Activated naive CD8-positive, alpha-beta T cell treated with anti-CD3 and anti-CD28 coated beads, Interleukin-2, amount 10 ng/mL, durations not matched to agents 7 days and 5 days (primary cell): ENCODE measurements around the gene PRMT1. TPM values are rescaled to one million over a fixed set of nuclear protein-coding genes. Genes with fewer than 3 reads are reported as not detected.

Source experiments
- ATAC-seq: fragments of 150-1000 bp; cut with Tn5 transposase; one replicate; pipeline ENCODE4 v1.10.0; 2021; ENCODE audit warnings: low read depth, moderate library complexity
- POLR2A ChIA-PET: fragments of 350-600 bp; sonication (Branson Sonifier 250); formaldehyde crosslinking; loops from one replicate; lab custom pipeline; 2021; ENCODE audit warnings: antibody characterized with exemption; lab: Charles Lee
- DNase-seq: peaks from one replicate; pipeline ENCODE4 v3.0.0; 2021
- H3K27ac Mint-ChIP-seq: one replicate; pipeline ENCODE4 v1.8.0; 2022; ENCODE audit warnings: mild to moderate bottlenecking, mixed read lengths
- H3K27me3 Mint-ChIP-seq: one replicate; pipeline ENCODE4 v1.8.0; 2022; ENCODE audit warnings: mild to moderate bottlenecking, moderate library complexity, mixed read lengths
- H3K36me3 Mint-ChIP-seq: one replicate; pipeline ENCODE4 v1.8.0; 2021; ENCODE audit warnings: mild to moderate bottlenecking, mixed read lengths
- H3K4me1 Mint-ChIP-seq: one replicate; pipeline ENCODE4 v1.8.0; 2021; ENCODE audit warnings: mixed read lengths
- H3K4me3 Mint-ChIP-seq: one replicate; pipeline ENCODE4 v1.8.0; 2022; ENCODE audit warnings: mild to moderate bottlenecking, moderate library complexity, mixed read lengths
- H3K9me3 Mint-ChIP-seq: one replicate; pipeline ENCODE4 v1.8.0; 2021; ENCODE audit warnings: mixed read lengths
- total RNA-seq, 2 experiments: library from RNA; stranded (reverse); gene quantifications; one replicate each; pipeline ENCODE4 v1.2.3, GENCODE V29; 2021

PRMT1 gene
- total RNA-seq, 2 experiments from 2014 or later = 118 to 123 TPM

DNA sequence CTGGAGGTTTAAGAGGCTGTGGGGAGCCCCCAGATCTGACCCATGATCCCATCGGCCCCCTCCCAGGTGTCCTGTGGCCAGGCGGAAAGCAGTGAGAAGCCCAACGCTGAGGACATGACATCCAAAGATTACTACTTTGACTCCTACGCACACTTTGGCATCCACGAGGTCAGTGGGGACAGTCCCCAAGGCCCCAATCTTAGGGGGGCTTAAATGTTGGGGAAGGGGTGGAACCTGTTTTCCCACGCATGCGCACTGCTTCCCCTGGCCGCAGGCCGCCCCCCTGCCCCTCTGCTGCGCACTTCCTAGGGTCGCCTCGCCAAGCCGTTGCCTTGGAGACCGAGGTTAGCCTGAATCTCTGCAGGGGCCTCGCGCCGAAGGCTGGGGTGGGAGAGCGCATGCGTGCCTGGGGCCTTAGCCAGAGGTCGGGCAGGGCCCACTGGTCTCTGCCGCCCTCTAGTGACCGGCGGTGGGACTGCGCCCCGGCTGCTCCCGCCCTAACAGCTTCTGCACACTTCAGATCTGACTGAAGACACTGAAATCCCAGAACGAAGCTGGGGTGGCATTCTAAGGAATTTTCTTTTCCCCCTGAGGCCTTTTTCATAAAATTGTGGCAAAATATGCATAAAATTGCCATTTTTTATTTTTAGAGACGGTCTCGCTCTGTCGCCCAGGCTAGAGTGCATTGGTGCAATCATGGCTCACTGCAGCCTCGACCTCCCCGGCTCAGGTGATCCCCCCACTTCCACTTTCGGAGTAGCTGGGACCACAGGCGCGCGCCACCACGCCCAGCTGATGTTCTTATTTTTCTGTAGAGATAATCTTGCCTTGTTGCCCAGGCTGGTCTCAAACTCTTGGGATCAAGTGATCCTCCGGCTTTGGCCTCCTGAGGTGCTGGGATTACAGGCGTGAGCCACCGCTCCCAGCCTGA, 3.6 kb downstream of the PRMT1 start:
- Mint-ChIP-seq H3K9me3 (no peaks in the 10 kb centered on the region), H3K4me3 (peak overlapping the region; percentile 10), H3K27ac (no peak overlapping the region), H3K27me3 (no peaks in the 10 kb centered on the region), H3K36me3 (peaks cover 7% of the 10 kb centered on the region), H3K4me1 (peaks cover 15% of the 10 kb centered on the region)
- POLR2A ChIA-PET = interaction anchor here (0.6 to 1.0 kb wide), 3 partner anchors 9 to 211 kb away, joined by 3 to 4 read pairs (median 3); partner anchors contain the start of gene ADM5
- peak; percentile 99 for DNase-seq
- peak; percentile 9 for ATAC-seq

DNA sequence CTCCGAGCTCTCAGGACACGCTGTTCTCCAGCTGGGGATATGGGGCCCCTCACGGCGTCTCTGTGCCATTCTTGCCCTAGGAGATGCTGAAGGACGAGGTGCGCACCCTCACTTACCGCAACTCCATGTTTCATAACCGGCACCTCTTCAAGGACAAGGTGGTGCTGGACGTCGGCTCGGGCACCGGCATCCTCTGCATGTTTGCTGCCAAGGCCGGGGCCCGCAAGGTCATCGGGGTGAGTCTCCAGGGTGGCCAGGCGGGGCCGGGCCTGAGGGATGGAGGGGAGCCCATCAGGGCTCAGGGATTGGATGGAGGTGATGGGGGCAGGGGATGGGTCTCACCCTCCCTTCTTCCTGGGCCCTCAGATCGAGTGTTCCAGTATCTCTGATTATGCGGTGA, 4.8 kb downstream of the PRMT1 start:
- Mint-ChIP-seq H3K4me1 (peaks cover 11% of the 10 kb centered on the region), H3K4me3 (no peak overlapping the region), H3K27me3 (no peaks in the 10 kb centered on the region), H3K36me3 (peaks cover 8% of the 10 kb centered on the region), H3K9me3 (no peaks in the 10 kb centered on the region), H3K27ac (no peak overlapping the region)
- POLR2A ChIA-PET = interaction anchor here (0.6 to 1.0 kb wide), 2 partner anchors 65 to 212 kb away, joined by 3 read pairs; no protein-coding TSS in a partner anchor
- no peak for ATAC-seq
- DNase-seq = no peak

DNA sequence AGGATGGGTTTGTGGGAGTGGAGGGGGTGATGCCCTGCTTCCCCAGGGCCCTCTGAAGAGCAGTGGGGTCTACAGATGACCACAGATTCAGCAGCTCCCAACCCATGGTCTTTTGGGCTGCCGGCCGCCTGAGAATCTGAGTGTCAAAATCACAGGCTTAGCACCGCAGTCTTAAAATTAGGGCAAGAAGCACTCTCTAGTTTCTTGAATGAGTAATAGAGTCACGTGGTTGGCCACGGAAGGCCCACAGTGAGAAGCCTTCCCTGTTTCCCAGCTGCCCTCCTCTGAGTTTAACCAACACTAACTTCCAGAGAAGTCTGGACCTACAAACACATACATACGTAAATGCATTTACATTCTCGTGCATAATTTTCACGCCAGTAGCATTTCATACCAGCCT, 5.2 kb downstream of the PRMT1 start:
- Mint-ChIP-seq H3K27ac (no peak overlapping the region), H3K27me3 (no peaks in the 10 kb centered on the region), H3K36me3 (peaks cover 7% of the 10 kb centered on the region), H3K4me3 (no peak overlapping the region), H3K4me1 (peaks cover 11% of the 10 kb centered on the region), H3K9me3 (no peaks in the 10 kb centered on the region)
- ATAC-seq (no peak), DNase-seq (no peak)
- POLR2A ChIA-PET = interaction anchor here (0.6 kb wide), 1 partner anchor 212 kb away, joined by 3 read pairs; no protein-coding TSS in a partner anchor

DNA sequence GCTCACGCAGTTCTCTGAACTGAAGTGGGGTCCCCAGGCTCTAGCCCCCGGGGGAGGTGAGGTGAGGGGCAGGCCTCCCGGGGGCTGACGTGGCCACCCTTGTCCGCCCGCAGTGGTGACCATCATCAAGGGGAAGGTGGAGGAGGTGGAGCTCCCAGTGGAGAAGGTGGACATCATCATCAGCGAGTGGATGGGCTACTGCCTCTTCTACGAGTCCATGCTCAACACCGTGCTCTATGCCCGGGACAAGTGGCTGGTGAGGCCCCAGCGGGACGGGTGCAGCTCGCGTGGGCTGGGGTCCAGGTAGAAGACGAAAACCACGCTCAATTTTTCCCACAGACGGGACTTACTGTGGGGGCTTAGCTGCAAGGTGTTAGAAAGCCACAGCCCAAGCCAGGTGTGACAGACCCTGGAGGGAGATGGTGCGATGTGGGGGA, 6.8 kb downstream of the PRMT1 start:
- Mint-ChIP-seq H3K4me3 (no peak overlapping the region), H3K27ac (peak overlapping the region; percentile 64), H3K36me3 (peaks cover 7% of the 10 kb centered on the region), H3K9me3 (no peaks in the 10 kb centered on the region), H3K4me1 (peaks cover 9% of the 10 kb centered on the region), H3K27me3 (no peaks in the 10 kb centered on the region)
- no peak for ATAC-seq
- DNase-seq = no peak
- POLR2A ChIA-PET = no interaction called here

DNA sequence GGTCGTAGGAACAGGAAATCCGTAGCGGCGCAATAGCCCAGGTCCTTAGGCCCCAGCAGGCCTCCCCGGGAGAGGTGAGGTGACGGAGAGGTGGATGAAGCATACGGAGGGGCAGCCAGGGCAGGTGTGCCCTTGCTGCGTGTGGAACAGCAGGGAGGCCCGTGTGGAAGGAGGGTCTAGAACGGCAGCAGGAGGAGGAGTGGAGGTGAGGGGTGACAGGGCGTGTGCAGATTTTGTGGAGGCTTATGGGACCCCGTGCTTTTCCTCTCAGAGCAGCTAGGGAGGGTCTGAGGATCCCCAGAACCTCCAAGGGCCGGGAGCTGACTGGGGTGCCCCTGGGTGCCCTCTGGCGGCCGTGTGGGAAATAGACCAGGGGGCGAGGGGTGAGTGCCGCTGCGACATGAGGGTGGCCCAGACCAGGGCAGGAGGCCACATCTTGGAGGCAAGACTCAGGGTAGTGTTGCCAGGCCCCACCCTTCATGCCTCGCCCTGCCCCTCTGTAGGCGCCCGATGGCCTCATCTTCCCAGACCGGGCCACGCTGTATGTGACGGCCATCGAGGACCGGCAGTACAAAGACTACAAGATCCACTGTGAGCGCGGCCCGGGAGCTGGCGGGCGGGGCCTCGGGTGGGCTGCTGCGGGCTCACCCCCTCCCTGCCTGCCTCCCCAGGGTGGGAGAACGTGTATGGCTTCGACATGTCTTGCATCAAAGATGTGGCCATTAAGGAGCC, 7.3 kb downstream of the PRMT1 start:
- peaks cover 9% of the 10 kb centered on the region for H3K36me3 Mint-ChIP-seq
- H3K4me3 Mint-ChIP-seq = no peak overlapping the region
- no peak for DNase-seq
- POLR2A ChIA-PET = interaction anchor here (0.7 kb wide), 1 partner anchor 8 kb away, joined by 3 read pairs; no protein-coding TSS in a partner anchor
- H3K9me3 Mint-ChIP-seq = no peaks in the 10 kb centered on the region
- no peak for ATAC-seq
- H3K27ac Mint-ChIP-seq = peak overlapping the region; percentile 64
- peaks cover 11% of the 10 kb centered on the region for H3K4me1 Mint-ChIP-seq
- H3K27me3 Mint-ChIP-seq = no peaks in the 10 kb centered on the region

DNA sequence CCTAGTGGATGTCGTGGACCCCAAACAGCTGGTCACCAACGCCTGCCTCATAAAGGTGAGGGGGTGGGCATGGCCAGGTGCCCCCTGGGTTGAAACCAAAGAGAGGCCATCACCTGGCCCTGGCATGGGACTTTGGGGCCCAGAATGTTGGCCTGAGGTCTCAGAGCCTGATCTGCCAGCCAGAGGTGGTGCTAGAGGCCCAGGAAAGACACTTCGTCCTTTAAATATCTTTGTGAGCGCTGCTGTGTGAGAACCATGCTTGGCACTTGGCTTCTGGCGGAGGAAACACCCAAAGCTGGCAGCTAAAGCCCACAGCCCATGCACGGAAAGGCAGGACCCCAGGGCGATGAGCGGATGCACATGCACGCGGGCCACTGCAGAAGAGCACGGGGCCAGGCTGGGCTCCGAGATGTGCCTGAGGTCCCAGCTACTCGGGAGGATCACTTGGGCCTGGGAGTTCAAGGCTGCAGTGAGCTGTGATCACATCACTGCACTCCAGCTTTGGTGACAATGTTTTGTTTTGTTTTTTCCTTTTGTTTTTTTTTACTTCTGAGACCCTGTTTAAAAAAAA, 8.0 kb downstream of the PRMT1 start:
- no peak overlapping the region for H3K27ac Mint-ChIP-seq
- DNase-seq = no peak
- H3K9me3 Mint-ChIP-seq = no peaks in the 10 kb centered on the region
- H3K4me1 Mint-ChIP-seq = peaks cover 10% of the 10 kb centered on the region
- H3K36me3 Mint-ChIP-seq = peaks cover 9% of the 10 kb centered on the region
- H3K27me3 Mint-ChIP-seq = no peaks in the 10 kb centered on the region
- no peak overlapping the region for H3K4me3 Mint-ChIP-seq
- no peak for ATAC-seq
- POLR2A ChIA-PET = interaction anchor here (0.7 kb wide), 1 partner anchor 9 kb away, joined by 3 read pairs; no protein-coding TSS in a partner anchor

DNA sequence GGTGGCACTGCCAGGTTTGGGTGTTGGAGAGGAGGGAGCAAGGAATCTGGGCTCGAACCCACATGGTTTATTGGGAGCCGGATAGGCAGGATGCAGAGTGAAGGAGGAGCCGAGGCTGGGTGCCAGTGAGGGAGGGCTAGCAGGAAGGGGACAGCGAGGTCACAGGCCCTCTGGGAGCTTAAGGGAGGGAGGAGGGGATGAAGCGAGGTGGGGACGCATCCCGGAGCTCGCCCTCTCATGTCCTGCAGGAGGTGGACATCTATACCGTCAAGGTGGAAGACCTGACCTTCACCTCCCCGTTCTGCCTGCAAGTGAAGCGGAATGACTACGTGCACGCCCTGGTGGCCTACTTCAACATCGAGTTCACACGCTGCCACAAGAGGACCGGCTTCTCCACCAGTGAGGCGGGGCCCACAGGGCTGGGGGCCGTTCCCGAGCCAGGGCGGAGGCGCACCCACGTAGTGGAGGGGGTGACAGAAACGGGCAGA, 8.8 kb downstream of the PRMT1 start:
- DNase-seq (no peak), ATAC-seq (no peak)
- Mint-ChIP-seq H3K27ac (no peak overlapping the region), H3K4me1 (peaks cover 16% of the 10 kb centered on the region), H3K9me3 (no peaks in the 10 kb centered on the region), H3K27me3 (peaks cover 6% of the 10 kb centered on the region), H3K4me3 (no peak overlapping the region), H3K36me3 (peaks cover 12% of the 10 kb centered on the region)
- POLR2A ChIA-PET = no interaction called here

DNA sequence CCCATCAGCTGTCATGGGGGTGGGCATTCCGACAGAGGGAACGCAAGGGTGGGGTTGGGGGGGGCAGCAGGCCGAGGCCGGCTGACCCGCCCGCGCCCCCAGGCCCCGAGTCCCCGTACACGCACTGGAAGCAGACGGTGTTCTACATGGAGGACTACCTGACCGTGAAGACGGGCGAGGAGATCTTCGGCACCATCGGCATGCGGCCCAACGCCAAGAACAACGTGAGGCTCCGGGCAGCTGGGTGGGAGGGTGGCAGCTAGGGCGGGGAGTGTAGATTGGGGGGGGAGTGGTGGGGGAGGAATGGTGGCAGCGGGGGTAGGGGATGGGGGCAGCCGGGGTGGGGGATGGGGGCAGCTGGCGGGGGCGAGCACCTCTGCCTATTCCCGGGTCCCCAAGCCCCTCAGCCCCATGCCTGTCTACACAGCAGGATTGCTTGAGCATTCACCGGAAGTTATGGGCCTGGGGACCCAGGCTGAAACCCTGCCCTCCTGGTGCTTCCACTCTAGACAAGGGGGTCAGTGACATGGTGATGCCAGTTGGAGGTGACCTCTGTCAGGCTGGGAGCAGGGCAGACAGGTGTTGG, 9.5 kb downstream of the PRMT1 start:
- Mint-ChIP-seq H3K36me3 (peaks cover 12% of the 10 kb centered on the region), H3K9me3 (no peaks in the 10 kb centered on the region), H3K27ac (no peak overlapping the region), H3K4me1 (peaks cover 19% of the 10 kb centered on the region), H3K27me3 (peaks cover 13% of the 10 kb centered on the region), H3K4me3 (no peak overlapping the region)
- DNase-seq = no peak
- ATAC-seq = no peak
- POLR2A ChIA-PET = no interaction called here

DNA sequence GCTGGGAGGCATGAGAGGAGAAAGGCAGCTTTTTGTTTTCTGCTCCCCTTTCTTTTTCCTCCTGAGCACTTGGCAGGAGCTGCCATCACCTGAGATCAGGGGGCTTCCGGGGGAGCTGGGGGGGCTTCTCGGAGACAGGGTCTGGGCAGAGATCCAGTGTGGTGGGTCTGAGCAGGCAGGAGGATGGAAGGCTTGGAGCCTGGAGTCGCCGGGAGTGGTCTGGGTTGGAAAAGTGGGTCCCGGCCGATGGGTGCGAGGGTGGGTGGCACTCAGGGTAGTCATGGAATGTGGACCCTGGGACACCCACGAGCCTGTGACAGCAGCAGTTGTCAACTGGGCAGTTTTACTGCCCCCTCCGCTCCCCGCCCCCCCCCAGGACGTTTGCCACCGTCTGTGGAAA, 10.1 kb downstream of the PRMT1 start:
- POLR2A ChIA-PET = no interaction called here
- ATAC-seq (no peak), DNase-seq (no peak)
- H3K4me3 Mint-ChIP-seq = no peak overlapping the region
- peaks cover 12% of the 10 kb centered on the region for H3K36me3 Mint-ChIP-seq
- no peaks in the 10 kb centered on the region for H3K9me3 Mint-ChIP-seq
- no peak overlapping the region for H3K27ac Mint-ChIP-seq
- peaks cover 18% of the 10 kb centered on the region for H3K27me3 Mint-ChIP-seq
- peaks cover 19% of the 10 kb centered on the region for H3K4me1 Mint-ChIP-seq

DNA sequence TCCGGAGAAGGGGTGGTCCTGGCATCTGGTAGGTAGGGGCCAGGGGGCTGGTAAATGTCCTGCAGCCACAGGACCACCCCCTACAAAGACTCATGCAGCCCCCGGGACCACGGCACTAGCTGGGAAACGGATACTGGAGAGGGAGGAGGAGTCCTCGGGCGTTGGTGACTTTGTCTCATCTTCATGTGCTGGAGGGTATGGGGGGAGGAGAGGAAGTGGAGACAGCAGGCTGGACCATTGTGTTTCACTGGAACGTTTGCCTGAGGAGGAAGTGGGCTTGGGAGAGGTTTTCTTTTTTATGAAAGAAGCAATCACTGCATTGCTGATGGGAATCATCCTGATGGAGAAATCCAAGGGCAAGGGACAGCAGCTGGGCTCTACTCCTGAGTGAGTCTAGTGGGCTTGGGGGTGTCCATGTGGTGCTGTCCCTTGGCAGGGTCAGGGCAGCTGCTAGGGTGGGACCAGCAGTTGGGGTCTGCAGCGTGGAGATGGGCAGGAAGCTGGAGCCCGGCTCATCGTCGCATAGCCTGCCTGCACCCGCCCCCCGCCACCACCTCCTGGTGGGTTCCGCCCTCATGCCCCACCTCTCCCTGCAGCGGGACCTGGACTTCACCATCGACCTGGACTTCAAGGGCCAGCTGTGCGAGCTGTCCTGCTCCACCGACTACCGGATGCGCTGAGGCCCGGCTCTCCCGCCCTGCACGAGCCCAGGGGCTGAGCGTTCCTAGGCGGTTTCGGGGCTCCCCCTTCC, 10.7 kb downstream of the PRMT1 start:
- H3K4me1 Mint-ChIP-seq = peaks cover 19% of the 10 kb centered on the region
- POLR2A ChIA-PET = no interaction called here
- peaks cover 18% of the 10 kb centered on the region for H3K27me3 Mint-ChIP-seq
- no peak overlapping the region for H3K4me3 Mint-ChIP-seq
- no peaks in the 10 kb centered on the region for H3K9me3 Mint-ChIP-seq
- H3K36me3 Mint-ChIP-seq = peaks cover 8% of the 10 kb centered on the region
- DNase-seq (no peak), ATAC-seq (no peak)
- no peak overlapping the region for H3K27ac Mint-ChIP-seq

DNA sequence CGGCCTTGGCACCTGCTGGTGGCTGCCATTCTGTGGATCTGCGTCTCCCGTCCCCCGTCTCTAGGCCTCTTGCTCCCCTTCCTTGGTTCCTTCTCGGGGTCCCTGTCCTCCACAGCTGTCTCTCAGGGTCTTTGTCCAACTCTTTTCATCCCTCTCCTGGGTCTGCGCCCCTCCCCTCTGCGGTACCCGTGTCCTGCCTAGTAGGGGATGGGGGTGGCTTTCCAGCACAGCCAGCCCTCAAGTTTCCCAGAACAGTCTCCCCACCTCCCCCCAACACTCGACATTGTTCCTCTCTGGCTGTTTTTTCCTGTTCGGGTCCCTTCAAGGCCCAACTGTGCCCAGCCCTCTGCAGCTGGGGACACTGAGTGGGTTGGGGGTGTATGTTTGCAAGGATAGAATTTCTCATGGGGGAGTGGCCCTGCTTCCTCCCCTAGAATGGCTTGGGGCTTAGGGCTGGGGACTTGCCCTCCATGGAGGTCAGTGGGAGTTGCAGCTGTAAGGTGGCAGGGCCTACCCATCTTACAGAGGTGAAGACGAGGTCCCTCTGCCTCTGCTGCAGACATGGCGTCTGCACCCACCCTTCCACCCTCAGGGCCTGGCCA, 11.6 kb downstream of the PRMT1 start:
- Mint-ChIP-seq H3K4me3 (no peak overlapping the region), H3K36me3 (peaks cover 8% of the 10 kb centered on the region), H3K4me1 (peaks cover 19% of the 10 kb centered on the region), H3K27ac (no peak overlapping the region), H3K27me3 (peaks cover 19% of the 10 kb centered on the region), H3K9me3 (no peaks in the 10 kb centered on the region)
- no peak for DNase-seq
- POLR2A ChIA-PET = interaction anchor here (1.3 kb wide), 1 partner anchor 125 kb away, joined by 3 read pairs; the partner anchor contains the start of gene FUZ
- no peak for ATAC-seq
